IPS-20b (cell line): Measurements from ENCODE around the gene LCP1.

ENCODE experiments used
- H3K27ac ChIP-seq: one replicate; pipeline ENCODE4 v1.5.1; 2013; ENCODE audit warnings: low read length
- H3K27me3 ChIP-seq: 2 replicates; pipeline ENCODE4 v1.6.1; 2013; ENCODE audit warnings: mild to moderate bottlenecking, low read length, inconsistent platforms; ENCODE audit not compliant: insufficient read depth
- H3K36me3 ChIP-seq: 2 replicates; pipeline ENCODE4 v1.6.1; 2013; ENCODE audit warnings: low read depth, mild to moderate bottlenecking, inconsistent platforms, low read length, moderate library complexity; ENCODE audit not compliant: insufficient read depth
- H3K4me1 ChIP-seq: 2 replicates; pipeline ENCODE4 v1.6.1; 2013; ENCODE audit warnings: mild to moderate bottlenecking, control low read depth, inconsistent platforms, low read length, moderate library complexity; ENCODE audit not compliant: insufficient read depth
- H3K4me3 ChIP-seq: 2 replicates; pipeline ENCODE4 v1.5.1; 2013; ENCODE audit warnings: mild to moderate bottlenecking, low read length, inconsistent platforms
- H3K9ac ChIP-seq: 2 replicates; pipeline ENCODE4 v1.6.1; 2013; ENCODE audit warnings: low read depth, mild to moderate bottlenecking, inconsistent platforms, low read length, moderate library complexity
- H3K9me3 ChIP-seq: 2 replicates; pipeline ENCODE4 v1.6.1; 2013; ENCODE audit warnings: mild to moderate bottlenecking, low read depth, low read length, inconsistent platforms; ENCODE audit not compliant: insufficient read depth

LCP1 gene

GRCh38 chr13:46086421-46086922 is 95.5 kb downstream of the LCP1 start:
- no peaks in the 10 kb centered on the region for H3K27me3 ChIP-seq
- no peak overlapping the region for H3K27ac ChIP-seq
- no peaks in the 10 kb centered on the region for H3K4me1 ChIP-seq
- no peaks in the 10 kb centered on the region for H3K36me3 ChIP-seq
- H3K9ac ChIP-seq = no peak overlapping the region
- H3K9me3 ChIP-seq = no peaks in the 10 kb centered on the region
- no peak overlapping the region for H3K4me3 ChIP-seq

- Histone ChIP-seq H3K27me3 (no peaks in the 10 kb centered on the region), H3K9me3 (no peaks in the 10 kb centered on the region), H3K4me1 (no peaks in the 10 kb centered on the region), H3K27ac (no peak overlapping the region), H3K9ac (no peak overlapping the region), H3K4me3 (no peak overlapping the region), H3K36me3 (no peaks in the 10 kb centered on the region)
These were observed 96.2 kb downstream of the LCP1 start for GRCh38 chr13:46085737-46086136.

- H3K36me3 ChIP-seq = no peaks in the 10 kb centered on the region
- H3K27me3 ChIP-seq = no peaks in the 10 kb centered on the region
- no peak overlapping the region for H3K27ac ChIP-seq
- no peaks in the 10 kb centered on the region for H3K9me3 ChIP-seq
- no peak overlapping the region for H3K9ac ChIP-seq
- H3K4me1 ChIP-seq = no peaks in the 10 kb centered on the region
- no peak overlapping the region for H3K4me3 ChIP-seq
These were observed 99.7 kb downstream of the LCP1 start for GRCh38 chr13:46082324-46082723.

GRCh38 chr13:46079770-46080169 is 102.2 kb downstream of the LCP1 start:
- no peak overlapping the region for H3K27ac ChIP-seq
- H3K27me3 ChIP-seq = no peaks in the 10 kb centered on the region
- no peak overlapping the region for H3K9ac ChIP-seq
- H3K9me3 ChIP-seq = no peaks in the 10 kb centered on the region
- H3K4me3 ChIP-seq = no peak overlapping the region
- H3K36me3 ChIP-seq = no peaks in the 10 kb centered on the region
- H3K4me1 ChIP-seq = no peaks in the 10 kb centered on the region

- Histone ChIP-seq H3K4me1 (no peaks in the 10 kb centered on the region), H3K27me3 (no peaks in the 10 kb centered on the region), H3K36me3 (no peaks in the 10 kb centered on the region), H3K27ac (no peak overlapping the region), H3K9ac (no peak overlapping the region), H3K9me3 (no peaks in the 10 kb centered on the region), H3K4me3 (no peak overlapping the region)
These were observed 104.7 kb downstream of the LCP1 start for GRCh38 chr13:46077265-46077664.

- no peak overlapping the region for H3K4me3 ChIP-seq
- H3K9ac ChIP-seq = no peak overlapping the region
- H3K27ac ChIP-seq = no peak overlapping the region
- H3K36me3 ChIP-seq = no peaks in the 10 kb centered on the region
- no peaks in the 10 kb centered on the region for H3K27me3 ChIP-seq
- H3K9me3 ChIP-seq = no peaks in the 10 kb centered on the region
- no peaks in the 10 kb centered on the region for H3K4me1 ChIP-seq
These were observed 105.2 kb downstream of the LCP1 start for GRCh38 chr13:46076827-46077226.
